ENCODE data around the gene TFR2.

TFR2 gene

DNA sequence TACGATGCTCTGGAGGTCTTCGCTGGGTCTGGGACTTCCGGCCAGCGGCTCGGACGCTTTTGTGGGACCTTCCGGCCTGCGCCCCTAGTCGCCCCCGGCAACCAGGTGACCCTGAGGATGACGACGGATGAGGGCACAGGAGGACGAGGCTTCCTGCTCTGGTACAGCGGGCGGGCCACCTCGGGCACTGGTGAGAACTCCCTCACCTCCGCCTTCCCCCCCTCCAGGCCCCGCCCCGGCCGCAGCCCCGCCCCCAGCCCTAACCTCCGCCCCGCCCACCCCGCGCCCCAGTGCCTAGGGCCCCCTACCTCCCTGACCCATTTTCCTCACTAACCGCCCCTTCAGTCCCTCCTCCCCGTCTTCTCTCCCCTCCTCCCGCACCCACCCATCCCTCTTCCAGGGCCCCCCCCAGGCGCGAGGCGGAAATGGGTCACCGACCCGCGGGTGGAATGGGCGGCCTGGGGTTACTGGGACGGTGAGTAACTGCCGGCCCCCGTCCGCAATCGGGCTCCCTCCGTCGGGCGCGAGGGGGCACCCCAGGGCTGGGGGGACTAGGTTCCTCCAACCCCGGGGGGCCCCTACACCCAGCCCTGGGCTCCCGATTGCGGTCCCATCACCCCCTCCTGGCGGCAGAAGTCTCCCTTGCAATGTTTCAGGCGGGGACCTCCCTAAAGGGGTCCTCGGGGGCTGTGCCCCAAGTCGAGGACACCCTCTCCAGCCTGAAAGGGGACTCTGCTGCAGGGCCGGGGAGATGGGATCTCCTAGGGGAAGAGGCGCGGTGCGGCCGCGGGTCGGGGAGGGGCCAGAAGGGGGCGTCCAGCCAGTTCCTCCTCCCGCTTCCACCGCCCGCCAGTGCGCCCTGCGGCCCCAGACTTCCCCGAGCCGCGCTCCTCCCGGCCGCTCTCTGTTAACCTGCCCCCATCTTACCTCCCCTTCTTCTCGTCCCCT is 37.0 kb downstream of the TFR2 start:
- Histone ChIP-seq H3K27ac (peak overlapping the region in 10 of 11 experiments; percentile 39 to 75 (median 70); a peak in 20 of 22 replicates), H3K4me3 (peak overlapping the region; percentile 65 to 75 (median 69)), H3K9me3 (replicated peaks in 1 of 11) (no peaks in the 10 kb centered on the region), H3K9ac (peak overlapping the region; percentile 61 to 80 (median 75)), H3K4me1 (peaks cover 30 to 65% (median 60%) of the 10 kb centered on the region in 10 experiments; a peak in 19 of 20 replicates), H3K27me3 (peaks cover 0 to 24% (median 19%) of the 10 kb centered on the region in 11 experiments; a peak in 17 of 22 replicates), H4K20me1 (no peaks in the 10 kb centered on the region), H3K36me3 (no peaks in the 10 kb centered on the region), H3K4me2 (peak overlapping the region; percentile 94 to 100 (median 98))
- TF ChIP-seq Cebpa-rat (IDR thresholded peaks at IDR 0.05) = no peak

- Histone ChIP-seq H3K27me3 (peaks cover 0 to 24% (median 19%) of the 10 kb centered on the region in 11 experiments; a peak in 17 of 22 replicates), H3K36me3 (no peaks in the 10 kb centered on the region), H4K20me1 (no peaks in the 10 kb centered on the region), H3K4me2 (peak overlapping the region; percentile 85 to 99 (median 96)), H3K9me3 (replicated peaks in 1 of 11) (no peaks in the 10 kb centered on the region), H3K9ac (peak overlapping the region in 9 of 11 experiments; percentile 45 to 74 (median 67); a peak in 17 of 22 replicates), H3K4me3 (peak overlapping the region; percentile 58 to 73 (median 69)), H3K4me1 (peaks cover 30 to 68% (median 64%) of the 10 kb centered on the region in 10 experiments; a peak in 19 of 20 replicates), H3K27ac (peak overlapping the region in 9 of 11 experiments; percentile 37 to 69 (median 56); a peak in 17 of 22 replicates)
- no peak for TF ChIP-seq Cebpa-rat (IDR thresholded peaks at IDR 0.05)
Observed at GRCh38 chr7:100603726-100604027, 37.7 kb downstream of the TFR2 start.

GRCh38 chr7:100602889-100603725 is 38.2 kb downstream of the TFR2 start:
- Histone ChIP-seq H3K4me2 (peak overlapping the region; percentile 85 to 99 (median 96)), H3K27ac (peak overlapping the region in 7 of 11 experiments; percentile 39 to 69 (median 56); a peak in 7 of 22 replicates), H3K27me3 (peaks cover 0 to 24% (median 19%) of the 10 kb centered on the region in 11 experiments; a peak in 17 of 22 replicates), H3K4me1 (peaks cover 30 to 74% (median 66%) of the 10 kb centered on the region in 10 experiments; a peak in 19 of 20 replicates), H3K36me3 (no peaks in the 10 kb centered on the region), H3K4me3 (peak overlapping the region in 9 of 10 experiments; percentile 58 to 73 (median 69); a peak in 15 of 20 replicates), H3K9me3 (replicated peaks in 1 of 11) (no peaks in the 10 kb centered on the region), H3K9ac (peak overlapping the region in 8 of 11 experiments; percentile 45 to 72 (median 65); a peak in 15 of 22 replicates), H4K20me1 (no peaks in the 10 kb centered on the region)
- TF ChIP-seq Cebpa-rat (IDR thresholded peaks at IDR 0.05) = no peak

GRCh38 chr7:100600730-100601038 is 40.7 kb downstream of the TFR2 start:
- Histone ChIP-seq H3K36me3 (no peaks in the 10 kb centered on the region), H3K27ac (peak overlapping the region in 2 of 11 experiments; percentile 50 to 59; a peak in 2 of 22 replicates), H3K4me3 (no peak overlapping the region), H4K20me1 (no peaks in the 10 kb centered on the region), H3K4me2 (peak overlapping the region in 10 of 11 experiments; percentile 22 to 83 (median 74); a peak in 18 of 22 replicates), H3K27me3 (peaks cover 0 to 14% (median 10%) of the 10 kb centered on the region in 11 experiments; a peak in 17 of 22 replicates), H3K9ac (peak overlapping the region in 5 of 11 experiments; percentile 25 to 67 (median 55); a peak in 6 of 22 replicates), H3K4me1 (peaks cover 23 to 66% (median 59%) of the 10 kb centered on the region in 10 experiments; a peak in 19 of 20 replicates), H3K9me3 (replicated peaks in 1 of 11) (no peaks in the 10 kb centered on the region)
- no peak for TF ChIP-seq Cebpa-rat (IDR thresholded peaks at IDR 0.05)

DNA sequence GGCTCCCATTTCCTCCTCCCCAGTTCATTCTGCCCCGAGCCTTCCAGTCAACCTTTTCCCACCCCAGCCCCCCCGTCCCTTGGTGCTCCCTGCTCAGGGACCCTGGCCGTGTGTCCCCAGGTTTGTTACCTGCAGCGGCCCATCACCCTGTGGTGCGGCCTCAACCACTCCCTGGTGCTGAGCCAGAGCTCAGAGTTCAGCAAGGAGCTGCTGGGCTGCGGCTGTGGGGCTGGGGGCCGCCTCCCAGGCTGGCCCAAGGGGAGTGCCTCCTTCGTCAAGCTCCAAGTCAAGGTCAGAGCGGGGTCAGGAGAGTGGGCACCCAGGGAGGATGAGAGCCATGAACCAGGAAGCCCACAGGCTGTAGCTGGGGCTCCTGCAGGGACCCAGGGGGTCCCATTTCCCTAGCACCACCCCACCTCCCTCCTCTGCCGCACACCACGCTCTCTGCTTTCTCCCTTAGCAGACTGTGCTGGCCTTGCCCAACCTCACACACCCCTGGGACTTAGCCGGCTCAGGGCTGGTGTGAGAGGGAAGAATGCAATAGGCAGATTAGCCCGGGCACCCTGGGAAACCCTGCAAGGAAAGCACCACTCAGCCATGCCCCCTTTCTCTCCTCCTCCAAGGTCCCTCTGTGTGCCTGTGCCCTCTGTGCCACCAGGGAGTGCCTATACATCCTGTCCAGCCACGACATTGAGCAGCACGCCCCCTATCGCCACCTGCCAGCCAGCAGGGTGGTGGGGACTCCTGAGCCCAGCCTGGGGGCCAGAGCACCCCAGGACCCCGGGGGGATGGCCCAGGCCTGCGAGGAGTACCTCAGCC is 41.2 kb downstream of the TFR2 start:
- H3K9me3 ChIP-seq (replicated peaks in 1 of 11) = no peaks in the 10 kb centered on the region

GRCh38 chr7:100598425-100598824 is 42.9 kb downstream of the TFR2 start:
- no peaks in the 10 kb centered on the region for H3K36me3 ChIP-seq
- no peaks in the 10 kb centered on the region for H3K9me3 ChIP-seq (replicated peaks in 1 of 11)
- no peaks in the 10 kb centered on the region for H4K20me1 ChIP-seq
- peaks cover 11 to 51% (median 43%) of the 10 kb centered on the region in 10 experiments; a peak in 19 of 20 replicates for H3K4me1 ChIP-seq
- H3K4me2 ChIP-seq = peak overlapping the region in 3 of 11 experiments; percentile 2 to 7 (median 6); a peak in 2 of 22 replicates
- TF ChIP-seq Cebpa-rat (IDR thresholded peaks at IDR 0.05) = no peak
- H3K27ac ChIP-seq = peak overlapping the region in 1 of 11 experiments; percentile 37; a peak in 1 of 22 replicates
- H3K9ac ChIP-seq = no peak overlapping the region
- H3K27me3 ChIP-seq = no peaks in the 10 kb centered on the region
- no peak overlapping the region for H3K4me3 ChIP-seq

More for the DNA sequence above, 41.2 kb downstream of the TFR2 start:
- Histone ChIP-seq H3K4me2 (peak overlapping the region in 10 of 11 experiments; percentile 22 to 83 (median 74); a peak in 19 of 22 replicates), H3K4me1 (peaks cover 17 to 60% (median 53%) of the 10 kb centered on the region in 10 experiments; a peak in 19 of 20 replicates), H3K27me3 (peaks cover 0 to 8% (median 4%) of the 10 kb centered on the region in 11 experiments; a peak in 16 of 22 replicates), H3K9ac (peak overlapping the region in 8 of 11 experiments; percentile 21 to 67 (median 54); a peak in 12 of 22 replicates), H3K36me3 (no peaks in the 10 kb centered on the region), H3K27ac (peak overlapping the region in 7 of 11 experiments; percentile 26 to 61 (median 46); a peak in 9 of 22 replicates), H4K20me1 (no peaks in the 10 kb centered on the region), H3K4me3 (no peak overlapping the region)
- TF ChIP-seq Cebpa-rat (IDR thresholded peaks at IDR 0.05) = no peak

- no peak for TF ChIP-seq Cebpa-rat (IDR thresholded peaks at IDR 0.05)
- Histone ChIP-seq H3K4me2 (no peak overlapping the region), H3K4me1 (peaks cover 10 to 29% (median 21%) of the 10 kb centered on the region in 10 experiments; a peak in 19 of 20 replicates), H3K27me3 (peaks cover 0 to 6% (median 4%) of the 10 kb centered on the region in 11 experiments; a peak in 7 of 22 replicates), H3K27ac (no peak overlapping the region), H3K9ac (no peak overlapping the region), H4K20me1 (no peaks in the 10 kb centered on the region), H3K9me3 (replicated peaks in 1 of 11) (no peaks in the 10 kb centered on the region), H3K36me3 (no peaks in the 10 kb centered on the region), H3K4me3 (no peak overlapping the region)
Observed at GRCh38 chr7:100595188-100595587, 46.2 kb downstream of the TFR2 start.

Data from BLaER1 treated with 17β-estradiol and CSF1 and Interleukin-3, amounts not matched to agents 10 nM and 100 nM (cell line).